Kidney tubule cell (primary cell): ENCODE data around the gene C3orf52.

ENCODE experiments used
- DNase-seq: peaks from one replicate; pipeline ENCODE4 v3.0.0-alpha.2; 2018; ENCODE audit warnings: low spot score

Gene C3orf52

DNA sequence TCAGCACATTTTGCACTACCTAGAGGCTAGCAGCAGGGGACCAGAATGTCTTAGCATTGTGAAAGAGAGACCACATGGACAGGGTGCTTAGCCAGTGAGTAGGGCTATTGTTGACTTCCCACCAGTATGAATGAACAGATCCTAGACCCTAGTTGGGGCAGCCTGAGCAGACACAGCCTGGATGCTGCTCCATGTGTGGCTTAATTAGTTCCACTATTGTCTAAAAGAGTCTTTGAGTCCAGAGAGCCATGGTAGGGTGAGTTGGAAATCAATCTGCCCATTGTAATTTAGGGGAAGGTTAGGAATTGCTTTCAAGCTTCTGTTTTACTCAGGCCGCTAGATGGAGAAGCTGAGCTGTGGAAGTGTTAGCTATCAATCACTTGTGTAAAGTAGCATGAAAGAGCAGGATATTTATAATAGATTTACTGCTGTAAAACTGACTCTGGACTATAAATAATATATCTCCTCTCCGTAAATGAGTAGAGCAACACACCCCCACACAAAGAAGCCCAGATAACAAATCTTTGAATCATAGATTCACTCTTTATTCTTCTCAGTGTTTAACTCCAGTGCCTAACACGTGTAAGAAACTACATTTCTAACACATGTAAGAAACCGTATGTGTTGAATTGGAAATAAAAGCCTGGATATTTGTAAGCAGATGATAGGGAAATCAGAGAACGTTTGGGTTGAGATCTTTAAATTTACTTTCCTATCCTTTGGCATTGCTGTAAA is 50.9 kb downstream of the C3orf52 start:
- peak; percentile 53 for DNase-seq

- no peak for DNase-seq
Measured at GRCh38 chr3:112137781-112138180, 51.6 kb downstream of the C3orf52 start.

- no peak for DNase-seq
Measured at GRCh38 chr3:112138219-112138969, 52.2 kb downstream of the C3orf52 start.

GRCh38 chr3:112140584-112140983 is 54.4 kb downstream of the C3orf52 start:
- no peak for DNase-seq

DNA sequence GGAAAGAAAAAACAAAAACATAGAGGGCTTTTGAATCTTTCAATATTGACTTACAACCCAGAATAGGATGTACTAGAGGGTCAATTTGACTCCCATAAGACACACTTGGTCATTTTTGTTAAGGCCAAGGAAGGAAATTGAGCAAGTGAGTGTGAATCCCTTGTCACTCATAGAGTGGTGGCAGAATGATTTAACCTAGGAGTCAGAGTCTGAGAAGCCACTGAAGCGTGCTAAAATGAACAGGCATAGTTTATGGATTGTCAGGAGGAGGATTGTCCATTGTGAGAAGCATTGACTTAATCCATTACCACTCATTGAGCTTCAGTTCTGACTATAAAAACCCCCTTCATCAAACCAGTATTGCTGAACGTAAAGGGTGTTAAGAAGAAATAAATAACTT is 55.1 kb downstream of the C3orf52 start:
- DNase-seq: peak; percentile 50

DNA sequence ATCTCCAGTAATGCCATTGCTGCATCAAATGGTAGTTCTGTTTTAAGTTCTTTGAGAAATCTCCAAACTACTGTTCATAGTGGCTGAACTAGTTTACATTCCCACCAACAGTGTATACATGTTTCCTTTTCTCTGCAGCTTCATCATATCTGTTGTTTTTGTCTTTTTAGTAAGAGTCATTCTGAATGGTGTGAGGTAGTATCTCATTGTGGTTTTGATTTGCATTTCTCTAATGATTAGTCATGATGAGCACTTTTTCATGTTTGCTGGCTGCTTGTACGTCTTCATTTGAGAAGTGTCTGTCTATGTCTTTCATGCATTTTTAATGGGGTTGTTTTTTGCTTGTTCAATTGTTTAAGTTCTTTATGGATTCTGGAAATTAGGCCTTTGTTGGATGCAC is 57.1 kb downstream of the C3orf52 start:
- peak; percentile 38 for DNase-seq

- no peak for DNase-seq
Measured at GRCh38 chr3:112143689-112144088, 57.5 kb downstream of the C3orf52 start.

DNA sequence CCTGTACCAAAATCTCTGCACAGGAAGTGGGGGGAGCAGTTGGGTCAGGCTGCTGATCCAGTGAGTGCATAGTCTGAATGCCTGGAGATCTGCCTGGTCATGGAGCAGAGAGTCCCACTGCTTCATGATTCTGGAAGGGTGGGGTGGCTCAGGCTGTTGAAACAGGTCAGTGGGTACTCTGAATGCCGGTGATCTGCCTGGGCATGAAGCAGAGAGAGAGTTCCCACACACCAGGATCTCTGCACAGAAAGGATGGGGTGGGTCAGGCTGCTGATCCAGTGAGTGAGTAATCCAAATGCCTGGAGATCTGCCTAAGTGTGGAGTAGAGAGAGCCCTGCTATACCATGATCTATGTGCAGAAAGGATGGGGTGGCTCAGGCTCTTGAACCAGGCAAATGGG is 62.9 kb downstream of the C3orf52 start:
- DNase-seq: peak; percentile 37

- no peak for DNase-seq
Measured at GRCh38 chr3:112167758-112168157, 81.6 kb downstream of the C3orf52 start.
